Gastrocnemius medialis (tissue), 4 donors: ENCODE measurements around the gene GAS2L1. TPM values are rescaled to one million over a fixed set of nuclear protein-coding genes. Genes with fewer than 3 reads are reported as not detected.

ENCODE experiments used
- ATAC-seq, 2 donors: fragments of 150-250 bp; one replicate each; pipeline ENCODE4 v1.9.1; 2016
- DNase-seq, 2 donors: peaks; one replicate each; pipeline ENCODE4 v3.0.0-alpha.2; 2019
- H3K27ac ChIP-seq, 4 donors: fragments of 200-600 bp; sonication (generic); 1 replicate in 1 of 4; 2 replicates in 3 of 4; pipeline ENCODE4 v1.5.1; 2016 to 2018; ENCODE audit warnings: mild to moderate bottlenecking in 2 of 4, moderate library complexity in 1 of 4
- H3K27me3 ChIP-seq, 3 donors: fragments of 200-600 bp; sonication (generic) in 2 of 3; 1 replicate in 1 of 3; 2 replicates in 2 of 3; pipeline versions ENCODE4 v1.5.1 to v1.6.0; 2016 to 2019; ENCODE audit warnings: mild to moderate bottlenecking in 1 of 3, moderate library complexity in 1 of 3
- H3K36me3 ChIP-seq, 2 donors: fragments of 200-600 bp; sonication (generic) in 1 of 2; one replicate each; pipeline ENCODE4 v1.5.1; 2017 to 2018
- H3K4me1 ChIP-seq, 2 donors: fragments of 200-600 bp; sonication (generic) in 1 of 2; one replicate each; pipeline ENCODE4 v1.5.1; 2016 to 2017; ENCODE audit warnings: mild to moderate bottlenecking in 2 of 2
- H3K4me3 ChIP-seq, 4 donors: fragments of 200-600 bp; sonication (generic) in 3 of 4; 1 replicate in 1 of 4; 2 replicates in 3 of 4; pipeline ENCODE4 v1.5.1; 2016 to 2019; ENCODE audit warnings: mild to moderate bottlenecking in 2 of 4
- H3K9me3 ChIP-seq, 3 donors: fragments of 200-600 bp; sonication (generic) in 2 of 3; 1 replicate in 1 of 3; 2 replicates in 2 of 3; pipeline ENCODE4 v1.5.1; 2016 to 2019
- CTCF ChIP-seq, 5 experiments: fragments of 450-650 bp in 3 of 5; fragments of 200-600 bp in 2 of 5; sonication (generic) in 2 of 5; IDR thresholded peaks in 4 of 5; conservative IDR thresholded peaks in 1 of 5; 1 replicate in 4 of 5; 2 replicates in 1 of 5; pipeline ENCODE4 v1.5.1; 2016 to 2019; ENCODE audit warnings: antibody characterized with exemption in 5 of 5, mild to moderate bottlenecking in 3 of 5, moderate library complexity in 3 of 5
- POLR2A ChIP-seq, 2 donors: fragments of 450-650 bp; IDR thresholded peaks; one replicate each; pipeline ENCODE4 v1.6.1; 2017; ENCODE audit warnings: antibody characterized with exemption in 2 of 2, mild to moderate bottlenecking in 2 of 2, moderate library complexity in 2 of 2
- in situ Hi-C, 4 donors: fragments of 200-750 bp; cut with MboI; loops; one replicate each; pipeline versions ENCODE4 v1.15.0 to v1.8.0; 2017; ENCODE audit warnings: low sequenced_read_pairs in 4 of 4
- intact Hi-C: fragments of 100-400 bp; cut with DNase I; formaldehyde crosslinking; loops from one replicate; pipeline ENCODE4 v1.15.1; 2023; ENCODE audit warnings: low total_unique reads
- total RNA-seq, 4 donors: library from RNA; depleted of rRNA; stranded (reverse); fragments of >200 nt; gene quantifications; one replicate each; pipeline versions ENCODE4 v1.1.0 to v1.2.3, GENCODE V29; 2016

GAS2L1 gene
- total RNA-seq, 4 donors from 2014 or later: 4.8 to 23.0 (median 6.6) TPM

GRCh38 chr22:29332886-29333496, 26.5 kb downstream of the GAS2L1 start:
- no peak for ATAC-seq
- Histone ChIP-seq H3K27ac (no peak overlapping the region), H3K9me3 (no peaks in the 10 kb centered on the region), H3K4me1 (peaks cover 57 to 59% of the 10 kb centered on the region in 2 donors), H3K36me3 (peaks cover 0 to 29% of the 10 kb centered on the region in 2 donors), H3K27me3 (no peaks in the 10 kb centered on the region), H3K4me3 (no peak overlapping the region)
- intact Hi-C loops: no loop called here
- TF ChIP-seq CTCF (IDR thresholded peaks at IDR 0.05 in 4 of 5, conservative IDR thresholded peaks at IDR 0.05 in 1 of 5) (no peak), POLR2A (IDR thresholded peaks at IDR 0.05) (no peak)
- no peak for DNase-seq
- in situ Hi-C loops: no loop called here

- in situ Hi-C loops (no loop called here), intact Hi-C loops (no loop called here)
- ATAC-seq: no peak
- peaks cover 51 to 58% of the 10 kb centered on the region in 2 donors for H3K4me1 ChIP-seq
- no peaks in the 10 kb centered on the region for H3K9me3 ChIP-seq
- H3K4me3 ChIP-seq: no peak overlapping the region
- H3K27ac ChIP-seq: no peak overlapping the region
- no peaks in the 10 kb centered on the region for H3K27me3 ChIP-seq
- H3K36me3 ChIP-seq: peaks cover 0 to 39% of the 10 kb centered on the region in 2 donors
- TF ChIP-seq CTCF (IDR thresholded peaks at IDR 0.05 in 4 of 5, conservative IDR thresholded peaks at IDR 0.05 in 1 of 5) (no peak), POLR2A (IDR thresholded peaks at IDR 0.05) (no peak)
- no peak for DNase-seq
Observed at GRCh38 chr22:29334148-29334547, 27.7 kb downstream of the GAS2L1 start.

- H3K27ac ChIP-seq: peak overlapping the region in 1 of 4 donors; percentile 26
- TF ChIP-seq POLR2A (IDR thresholded peaks at IDR 0.05) (no peak), CTCF (IDR thresholded peaks at IDR 0.05 in 4 of 5, conservative IDR thresholded peaks at IDR 0.05 in 1 of 5) (no peak)
- no peaks in the 10 kb centered on the region for H3K9me3 ChIP-seq
- ATAC-seq (no peak), DNase-seq (no peak)
- H3K4me3 ChIP-seq: no peak overlapping the region
- intact Hi-C loops (no loop called here), in situ Hi-C loops (no loop called here)
- peaks cover 44 to 51% of the 10 kb centered on the region in 2 donors for H3K4me1 ChIP-seq
- H3K27me3 ChIP-seq: no peaks in the 10 kb centered on the region
- peaks cover 0 to 46% of the 10 kb centered on the region in 2 donors for H3K36me3 ChIP-seq
Observed at GRCh38 chr22:29334696-29335344, 28.4 kb downstream of the GAS2L1 start.

GRCh38 chr22:29335656-29336055, 29.2 kb downstream of the GAS2L1 start:
- Histone ChIP-seq H3K27me3 (no peaks in the 10 kb centered on the region), H3K9me3 (no peaks in the 10 kb centered on the region), H3K4me3 (no peak overlapping the region), H3K27ac (peak overlapping the region in 2 of 4 donors; percentile 84 to 96), H3K4me1 (peaks cover 36 to 43% of the 10 kb centered on the region in 2 donors), H3K36me3 (peaks cover 0 to 54% of the 10 kb centered on the region in 2 donors)
- in situ Hi-C loops (no loop called here), intact Hi-C loops (loop anchor here (2.0 kb wide), 1 partner anchor 29 kb away; the partner anchor contains the start of gene GAS2L1)
- no peak for DNase-seq
- TF ChIP-seq CTCF (IDR thresholded peaks at IDR 0.05 in 4 of 5, conservative IDR thresholded peaks at IDR 0.05 in 1 of 5): no peak
- no peak for TF ChIP-seq POLR2A (IDR thresholded peaks at IDR 0.05)
- ATAC-seq: no peak
